Measurements from ENCODE around the gene SETD7.

DNA sequence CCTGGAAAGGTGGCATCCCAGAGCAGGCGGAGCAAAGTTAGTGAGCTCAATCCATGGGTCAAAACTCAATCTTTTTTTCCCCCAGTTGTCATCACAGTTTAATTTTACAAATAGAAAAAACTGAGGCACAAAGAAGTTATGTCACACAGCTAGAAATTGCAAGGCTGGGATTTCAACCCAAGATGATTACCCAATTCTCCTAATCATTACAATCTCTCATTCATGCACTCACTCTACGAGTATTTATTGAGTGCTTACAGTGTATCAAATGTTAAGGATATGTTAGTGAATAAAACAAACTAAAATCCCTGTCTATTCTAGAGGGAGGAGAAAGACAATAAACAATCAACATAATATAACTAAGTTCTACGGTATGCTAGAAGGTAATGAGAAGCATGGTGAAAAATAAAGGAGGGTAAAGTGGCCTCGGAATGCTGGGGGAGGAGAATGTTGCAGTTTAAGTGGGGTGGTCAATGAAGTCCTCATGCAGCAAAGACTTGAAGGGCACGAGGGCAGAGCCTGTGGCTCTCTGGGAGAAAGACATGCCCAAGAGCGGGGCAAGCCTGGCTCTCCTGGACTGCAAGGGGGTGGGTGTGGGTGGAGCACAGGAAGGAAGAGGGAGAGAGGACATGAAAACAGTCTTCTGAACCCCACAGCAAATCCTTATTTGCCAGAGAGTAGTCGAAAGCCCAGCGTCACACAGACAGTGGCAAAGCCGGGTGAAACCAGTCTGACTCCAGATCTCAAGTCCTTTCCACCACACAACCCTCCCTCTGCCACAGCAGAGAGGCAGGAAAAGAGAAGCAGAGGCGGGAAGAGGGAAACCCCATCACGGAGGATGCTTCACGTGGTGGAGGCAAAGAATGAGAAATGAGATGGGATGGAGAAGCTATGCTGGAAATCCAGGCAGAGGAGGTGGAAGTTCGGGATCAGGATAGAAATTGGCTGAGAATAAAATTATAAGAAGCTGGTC lies 53.8 kb downstream of the SETD7 start:
- TF ChIP-seq HDGF (IDR thresholded peaks at IDR 0.05; ENCODE audit: borderline replicate concordance) (no peak), LEF1 (IDR thresholded peaks at IDR 0.05; ENCODE audit: borderline replicate concordance) (no peak)

All from HEK293T (cell line).